ENCODE data around the gene CTRB1. TPM values are rescaled to one million over a fixed set of nuclear protein-coding genes. Genes with fewer than 3 reads are reported as not detected.

Gene CTRB1
- total RNA-seq, 1 donor, result not detected

DNA sequence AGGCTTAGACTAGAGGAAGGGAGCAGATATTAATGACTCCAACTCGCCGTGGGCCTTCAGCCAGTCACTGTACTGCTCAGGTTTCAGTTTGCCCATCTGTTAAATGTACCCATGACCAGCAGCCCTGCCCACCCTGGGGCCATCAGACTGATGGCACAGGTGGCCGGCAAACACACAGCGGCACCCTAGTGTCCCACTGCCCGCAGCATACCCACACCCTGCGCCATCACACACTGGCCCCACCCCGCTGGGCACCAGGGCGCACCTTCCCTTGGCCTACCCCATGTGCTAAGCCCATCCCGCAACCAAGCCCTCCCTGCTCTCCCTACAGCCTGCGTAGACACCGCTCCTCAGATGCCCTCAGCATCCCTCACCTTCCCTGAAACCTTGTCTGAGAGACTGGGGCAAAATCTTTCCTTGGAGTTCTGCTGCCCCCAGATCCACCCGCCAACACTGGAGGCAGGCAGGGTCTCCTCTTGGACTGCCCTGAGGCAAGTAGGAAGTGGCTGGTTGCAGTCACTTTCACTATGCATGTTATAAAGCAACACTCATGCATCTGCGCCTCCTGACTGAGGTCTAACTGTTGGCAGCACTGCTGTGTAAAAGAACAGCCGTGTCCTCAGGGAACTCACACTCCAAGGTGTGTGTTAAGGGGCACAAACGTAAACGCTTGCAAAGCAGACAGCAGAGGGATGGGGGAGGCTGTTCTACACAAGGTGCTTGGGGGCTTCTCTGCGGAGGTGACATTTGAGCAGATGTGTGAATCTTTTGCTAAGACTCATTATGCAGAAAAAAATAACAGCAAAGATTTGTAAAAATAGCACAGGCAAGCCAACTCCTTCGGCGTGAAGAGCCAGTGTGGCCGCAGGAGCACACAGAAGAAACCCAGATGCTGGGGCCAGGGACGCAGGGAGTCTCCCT is 39.4 kb downstream of the CTRB1 start:
- Histone ChIP-seq H3K4me2 (ENCODE audit: insufficient read depth, low read length) (no peak overlapping the region), H3K9me3 (ENCODE audit: low read depth, low read length) (no peaks in the 10 kb centered on the region), H3K36me3 (ENCODE audit: insufficient read depth, low read length) (peaks cover 8% of the 10 kb centered on the region), H3K4me1 (ENCODE audit: insufficient read depth, low read length) (peaks cover 62% of the 10 kb centered on the region), H3K27me3 (ENCODE audit: insufficient read depth, low read length) (no peaks in the 10 kb centered on the region), H3K79me2 (ENCODE audit: insufficient read depth, low read length) (peaks cover 98% of the 10 kb centered on the region), H3K27ac (ENCODE audit: low read depth, low read length) (peak overlapping the region; percentile 56), H3K4me3 (ENCODE audit: insufficient read depth, low read length) (no peak overlapping the region), H2AFZ (ENCODE audit: low read length) (no peak overlapping the region), H4K20me1 (ENCODE audit: insufficient read depth, low read length) (peaks cover 89% of the 10 kb centered on the region)
- TF ChIP-seq, protein P1, sequence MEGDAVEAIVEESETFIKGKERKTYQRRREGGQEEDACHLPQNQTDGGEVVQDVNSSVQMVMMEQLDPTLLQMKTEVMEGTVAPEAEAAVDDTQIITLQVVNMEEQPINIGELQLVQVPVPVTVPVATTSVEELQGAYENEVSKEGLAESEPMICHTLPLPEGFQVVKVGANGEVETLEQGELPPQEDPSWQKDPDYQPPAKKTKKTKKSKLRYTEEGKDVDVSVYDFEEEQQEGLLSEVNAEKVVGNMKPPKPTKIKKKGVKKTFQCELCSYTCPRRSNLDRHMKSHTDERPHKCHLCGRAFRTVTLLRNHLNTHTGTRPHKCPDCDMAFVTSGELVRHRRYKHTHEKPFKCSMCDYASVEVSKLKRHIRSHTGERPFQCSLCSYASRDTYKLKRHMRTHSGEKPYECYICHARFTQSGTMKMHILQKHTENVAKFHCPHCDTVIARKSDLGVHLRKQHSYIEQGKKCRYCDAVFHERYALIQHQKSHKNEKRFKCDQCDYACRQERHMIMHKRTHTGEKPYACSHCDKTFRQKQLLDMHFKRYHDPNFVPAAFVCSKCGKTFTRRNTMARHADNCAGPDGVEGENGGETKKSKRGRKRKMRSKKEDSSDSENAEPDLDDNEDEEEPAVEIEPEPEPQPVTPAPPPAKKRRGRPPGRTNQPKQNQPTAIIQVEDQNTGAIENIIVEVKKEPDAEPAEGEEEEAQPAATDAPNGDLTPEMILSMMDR (IDR thresholded peaks at IDR 0.05; ENCODE audit: extremely low read depth, low read depth, low read length), result no peak
- peak; percentile 73 for DNase-seq (ENCODE audit: insufficient read length, low spot score, missing footprints)

- peak; percentile 53 for DNase-seq (ENCODE audit: insufficient read length, low spot score, missing footprints)
- Histone ChIP-seq H4K20me1 (ENCODE audit: insufficient read depth, low read length) (peaks cover 89% of the 10 kb centered on the region), H3K79me2 (ENCODE audit: insufficient read depth, low read length) (peaks cover 98% of the 10 kb centered on the region), H2AFZ (ENCODE audit: low read length) (no peak overlapping the region), H3K36me3 (ENCODE audit: insufficient read depth, low read length) (peaks cover 8% of the 10 kb centered on the region), H3K4me3 (ENCODE audit: insufficient read depth, low read length) (no peak overlapping the region), H3K27me3 (ENCODE audit: insufficient read depth, low read length) (no peaks in the 10 kb centered on the region), H3K9me3 (ENCODE audit: low read depth, low read length) (no peaks in the 10 kb centered on the region), H3K4me2 (ENCODE audit: insufficient read depth, low read length) (no peak overlapping the region), H3K27ac (ENCODE audit: low read depth, low read length) (no peak overlapping the region), H3K4me1 (ENCODE audit: insufficient read depth, low read length) (peaks cover 62% of the 10 kb centered on the region)
- TF ChIP-seq, protein P1 (IDR thresholded peaks at IDR 0.05; ENCODE audit: extremely low read depth, low read depth, low read length), result no peak
Observed at GRCh38 chr16:75258807-75259141, 40.0 kb downstream of the CTRB1 start.

- Histone ChIP-seq H3K4me3 (ENCODE audit: insufficient read depth, low read length) (no peak overlapping the region), H3K4me2 (ENCODE audit: insufficient read depth, low read length) (no peak overlapping the region), H3K27ac (ENCODE audit: low read depth, low read length) (no peak overlapping the region), H3K4me1 (ENCODE audit: insufficient read depth, low read length) (peaks cover 48% of the 10 kb centered on the region), H3K27me3 (ENCODE audit: insufficient read depth, low read length) (no peaks in the 10 kb centered on the region), H4K20me1 (ENCODE audit: insufficient read depth, low read length) (peaks cover 84% of the 10 kb centered on the region), H2AFZ (ENCODE audit: low read length) (no peak overlapping the region), H3K9me3 (ENCODE audit: low read depth, low read length) (no peaks in the 10 kb centered on the region), H3K36me3 (ENCODE audit: insufficient read depth, low read length) (peaks cover 8% of the 10 kb centered on the region), H3K79me2 (ENCODE audit: insufficient read depth, low read length) (peaks cover 97% of the 10 kb centered on the region)
- TF ChIP-seq, protein P1 (IDR thresholded peaks at IDR 0.05; ENCODE audit: extremely low read depth, low read depth, low read length), result no peak
- peak; percentile 73 for DNase-seq (ENCODE audit: insufficient read length, low spot score, missing footprints)
Observed at GRCh38 chr16:75260851-75261589, 42.2 kb downstream of the CTRB1 start.

DNA sequence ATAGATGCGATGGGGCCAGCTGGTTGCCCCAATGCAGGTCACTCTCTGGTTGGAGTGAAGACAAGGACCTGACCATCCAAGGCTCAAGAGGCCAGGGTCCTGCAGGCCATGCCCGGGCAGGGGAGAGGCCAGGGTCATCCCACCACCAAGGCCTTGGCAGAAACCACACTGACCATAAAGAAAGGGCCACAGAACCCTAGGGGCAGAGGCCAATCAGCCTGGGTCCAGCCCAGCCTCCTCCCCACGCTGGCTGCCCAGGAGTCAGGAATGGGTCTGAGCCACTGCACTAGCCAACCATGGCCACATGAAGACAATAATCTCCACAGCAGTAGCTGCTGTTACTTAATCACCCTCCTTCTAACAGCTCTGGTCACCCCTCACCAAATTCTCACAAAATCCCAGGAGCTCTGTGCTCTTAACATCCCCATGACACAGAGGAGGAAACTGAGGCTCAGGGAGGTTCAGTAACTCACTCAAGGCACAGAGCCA is 42.8 kb downstream of the CTRB1 start:
- H3K4me3 ChIP-seq (ENCODE audit: insufficient read depth, low read length), result no peak overlapping the region
- no peak overlapping the region for H2AFZ ChIP-seq (ENCODE audit: low read length)
- peaks cover 80% of the 10 kb centered on the region for H4K20me1 ChIP-seq (ENCODE audit: insufficient read depth, low read length)
- peak overlapping the region; percentile 1 for H3K27ac ChIP-seq (ENCODE audit: low read depth, low read length)
- no peaks in the 10 kb centered on the region for H3K9me3 ChIP-seq (ENCODE audit: low read depth, low read length)
- peaks cover 47% of the 10 kb centered on the region for H3K4me1 ChIP-seq (ENCODE audit: insufficient read depth, low read length)
- TF ChIP-seq, protein P1 (IDR thresholded peaks at IDR 0.05; ENCODE audit: extremely low read depth, low read depth, low read length), result no peak
- peaks cover 8% of the 10 kb centered on the region for H3K36me3 ChIP-seq (ENCODE audit: insufficient read depth, low read length)
- no peaks in the 10 kb centered on the region for H3K27me3 ChIP-seq (ENCODE audit: insufficient read depth, low read length)
- no peak overlapping the region for H3K4me2 ChIP-seq (ENCODE audit: insufficient read depth, low read length)
- H3K79me2 ChIP-seq (ENCODE audit: insufficient read depth, low read length), result peaks cover 97% of the 10 kb centered on the region
- DNase-seq (ENCODE audit: insufficient read length, low spot score, missing footprints), result peak; percentile 71

Data from osteoblast (primary cell).